ENCODE data around the gene NT5DC4.

DNA sequence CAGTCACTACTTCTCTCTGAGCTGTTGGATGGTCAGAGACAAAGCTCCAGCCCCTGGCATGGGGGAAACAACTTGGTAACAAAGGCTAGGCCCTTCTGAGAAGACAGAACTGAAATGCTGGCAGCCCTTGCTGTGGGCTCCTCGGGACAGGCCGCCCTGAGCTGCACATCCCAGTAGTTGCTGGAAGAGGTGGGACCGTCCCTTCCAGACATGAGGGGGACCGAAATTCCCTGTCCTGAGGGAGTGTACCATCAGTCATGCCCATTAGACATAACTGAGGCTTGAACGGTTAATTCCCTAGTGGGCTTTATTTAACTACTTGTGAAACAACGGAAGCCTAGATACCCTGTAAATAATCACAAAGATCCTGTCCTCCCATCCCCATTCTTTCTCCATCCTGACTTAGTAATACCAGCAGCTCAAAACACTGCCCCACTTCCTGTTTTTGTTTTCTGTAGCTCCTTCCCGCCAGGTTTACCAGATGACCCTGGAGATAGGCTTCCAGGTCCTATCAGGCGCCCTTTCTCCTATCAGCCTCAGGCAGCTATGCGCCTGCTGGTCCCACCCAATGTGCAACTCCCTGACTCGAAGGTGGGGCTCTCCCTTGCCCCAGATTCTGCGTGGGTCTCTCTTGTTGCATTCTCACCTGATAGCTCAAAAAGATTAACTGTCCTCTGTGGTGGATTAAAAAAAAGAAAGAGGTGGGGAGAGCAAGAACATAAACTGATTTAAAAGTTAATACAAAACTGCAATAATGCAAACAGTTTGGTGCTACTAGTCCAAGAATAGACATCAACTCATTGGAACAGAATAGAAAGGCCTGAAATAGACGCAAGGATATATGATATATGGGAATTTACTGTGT is 37.0 kb upstream of the NT5DC4 start:
- no peak for TF ChIP-seq CTCF (IDR thresholded peaks at IDR 0.05)
- no peak for TF ChIP-seq POLR2A (IDR thresholded peaks at IDR 0.05)

All from testis (tissue), 2 donors.